ENCODE results near the gene SLC37A4.
A peak's percentile ranks its signal among the peaks of the same experiment; 100 is the strongest.
"Not testable (repeated sequence)": the region's sequence is repeated elsewhere in the genome, so short reads cannot be mapped to it uniquely, and the experiment has no call there.

The SLC37A4 gene

GRCh38 chr11:118998388-118998717 lies 32.3 kb downstream of the SLC37A4 start:
- Histone ChIP-seq H3K4me3 (ENCODE audit: low read length) (peak overlapping the region; percentile 81), H3K36me3 (ENCODE audit: insufficient read depth, low read length) (peaks cover 12% of the 10 kb centered on the region), H3K9me3 (ENCODE audit: low read length) (no peaks in the 10 kb centered on the region), H2AFZ (ENCODE audit: low read depth, low read length) (peak overlapping the region; percentile 48), H3K4me1 (ENCODE audit: insufficient read depth, low read length) (peaks cover 17% of the 10 kb centered on the region), H3K27me3 (ENCODE audit: insufficient read depth, low read length) (no peaks in the 10 kb centered on the region)

- H2AFZ ChIP-seq (ENCODE audit: low read depth, low read length): peak within 1 kb of the TSS; percentile 48
- H3K36me3 ChIP-seq (ENCODE audit: insufficient read depth, low read length): peaks cover 12% of the 10 kb centered on the region
- peak within 1 kb of the TSS; percentile 81 for H3K4me3 ChIP-seq (ENCODE audit: low read length)
- H3K9me3 ChIP-seq (ENCODE audit: low read length): no peaks in the 10 kb centered on the region
- no peaks in the 10 kb centered on the region for H3K27me3 ChIP-seq (ENCODE audit: insufficient read depth, low read length)
- H3K4me1 ChIP-seq (ENCODE audit: insufficient read depth, low read length): peaks cover 17% of the 10 kb centered on the region
Observed at GRCh38 chr11:118997627-118998387, 32.9 kb downstream of the SLC37A4 start, which contains the start of gene CENATAC. CENATAC (plus strand) TSS chr11:118998138; CDS start chr11:118998198, 60 bp downstream.

- H3K36me3 ChIP-seq (ENCODE audit: insufficient read depth, low read length): peaks cover 11% of the 10 kb centered on the region
- H2AFZ ChIP-seq (ENCODE audit: low read depth, low read length): peak overlapping the region; percentile 38
- H3K4me3 ChIP-seq (ENCODE audit: low read length): peak overlapping the region; percentile 81
- H3K4me1 ChIP-seq (ENCODE audit: insufficient read depth, low read length): peaks cover 17% of the 10 kb centered on the region
- no peaks in the 10 kb centered on the region for H3K9me3 ChIP-seq (ENCODE audit: low read length)
- H3K27me3 ChIP-seq (ENCODE audit: insufficient read depth, low read length): no peaks in the 10 kb centered on the region
Observed at GRCh38 chr11:118996926-118997626, 33.6 kb downstream of the SLC37A4 start.

- not testable (repeated sequence) for H3K27me3 ChIP-seq (ENCODE audit: insufficient read depth, low read length); H3K4me1 ChIP-seq (ENCODE audit: insufficient read depth, low read length); H3K36me3 ChIP-seq (ENCODE audit: insufficient read depth, low read length); H3K4me3 ChIP-seq (ENCODE audit: low read length); H2AFZ ChIP-seq (ENCODE audit: low read depth, low read length); H3K9me3 ChIP-seq (ENCODE audit: low read length)
Observed at GRCh38 chr11:118991486-118992038, 39.1 kb downstream of the SLC37A4 start.

- H3K9me3 ChIP-seq (ENCODE audit: low read length): no peaks in the 10 kb centered on the region
Observed at GRCh38 chr11:118988280-118988679, 42.4 kb downstream of the SLC37A4 start.

GRCh38 chr11:118984825-118985224 lies 45.9 kb downstream of the SLC37A4 start:
- peaks cover 5% of the 10 kb centered on the region for H3K27me3 ChIP-seq (ENCODE audit: insufficient read depth, low read length)
- no peaks in the 10 kb centered on the region for H3K36me3 ChIP-seq (ENCODE audit: insufficient read depth, low read length)
- H3K4me3 ChIP-seq (ENCODE audit: low read length): no peak overlapping the region
- no peaks in the 10 kb centered on the region for H3K9me3 ChIP-seq (ENCODE audit: low read length)
- H3K4me1 ChIP-seq (ENCODE audit: insufficient read depth, low read length): peaks cover 3% of the 10 kb centered on the region
- H2AFZ ChIP-seq (ENCODE audit: low read depth, low read length): no peak overlapping the region

More at GRCh38 chr11:118988280-118988679, 42.4 kb downstream of the SLC37A4 start:
- no peaks in the 10 kb centered on the region for H3K36me3 ChIP-seq (ENCODE audit: insufficient read depth, low read length)
- no peak overlapping the region for H3K4me3 ChIP-seq (ENCODE audit: low read length)
- H3K4me1 ChIP-seq (ENCODE audit: insufficient read depth, low read length): no peaks in the 10 kb centered on the region
- H3K27me3 ChIP-seq (ENCODE audit: insufficient read depth, low read length): no peaks in the 10 kb centered on the region
- H2AFZ ChIP-seq (ENCODE audit: low read depth, low read length): no peak overlapping the region

GRCh38 chr11:118984337-118984736 lies 46.3 kb downstream of the SLC37A4 start:
- not testable (repeated sequence) for H3K4me1 ChIP-seq (ENCODE audit: insufficient read depth, low read length); H3K9me3 ChIP-seq (ENCODE audit: low read length); H3K36me3 ChIP-seq (ENCODE audit: insufficient read depth, low read length); H2AFZ ChIP-seq (ENCODE audit: low read depth, low read length); H3K4me3 ChIP-seq (ENCODE audit: low read length); H3K27me3 ChIP-seq (ENCODE audit: insufficient read depth, low read length)

GRCh38 chr11:118980191-118980881 lies 50.3 kb downstream of the SLC37A4 start:
- peaks cover 11% of the 10 kb centered on the region for H3K4me1 ChIP-seq (ENCODE audit: insufficient read depth, low read length)
- no peak overlapping the region for H2AFZ ChIP-seq (ENCODE audit: low read depth, low read length)
- no peaks in the 10 kb centered on the region for H3K36me3 ChIP-seq (ENCODE audit: insufficient read depth, low read length)
- H3K4me3 ChIP-seq (ENCODE audit: low read length): no peak overlapping the region
- peaks cover 17% of the 10 kb centered on the region for H3K27me3 ChIP-seq (ENCODE audit: insufficient read depth, low read length)
- no peaks in the 10 kb centered on the region for H3K9me3 ChIP-seq (ENCODE audit: low read length)

- H3K4me3 ChIP-seq (ENCODE audit: low read length): no peak overlapping the region
- peaks cover 11% of the 10 kb centered on the region for H3K4me1 ChIP-seq (ENCODE audit: insufficient read depth, low read length)
- H2AFZ ChIP-seq (ENCODE audit: low read depth, low read length): no peak overlapping the region
- H3K36me3 ChIP-seq (ENCODE audit: insufficient read depth, low read length): no peaks in the 10 kb centered on the region
- peaks cover 17% of the 10 kb centered on the region for H3K27me3 ChIP-seq (ENCODE audit: insufficient read depth, low read length)
- H3K9me3 ChIP-seq (ENCODE audit: low read length): no peaks in the 10 kb centered on the region
Observed at GRCh38 chr11:118979434-118979833, 51.2 kb downstream of the SLC37A4 start.

- Histone ChIP-seq H3K36me3 (ENCODE audit: insufficient read depth, low read length) (no peaks in the 10 kb centered on the region), H3K9me3 (ENCODE audit: low read length) (no peaks in the 10 kb centered on the region), H3K4me1 (ENCODE audit: insufficient read depth, low read length) (peaks cover 11% of the 10 kb centered on the region), H3K4me3 (ENCODE audit: low read length) (no peak overlapping the region), H3K27me3 (ENCODE audit: insufficient read depth, low read length) (peaks cover 17% of the 10 kb centered on the region), H2AFZ (ENCODE audit: low read depth, low read length) (no peak overlapping the region)
Observed at GRCh38 chr11:118975771-118976709, 54.6 kb downstream of the SLC37A4 start.
